Measurements from ENCODE around the gene MCTP2.

- TF ChIP-seq POLR2A (IDR thresholded peaks at IDR 0.05) = no peak
- no peak for TF ChIP-seq CTCF (IDR thresholded peaks at IDR 0.05)
Measured at GRCh38 chr15:94478763-94479162, 247.4 kb downstream of the MCTP2 start.
